K562 (cell line): ENCODE results near the gene FAM20C.

Experiments used
- GABPA ChIP-seq: fragments of 200-800 bp; sonication (Bioruptor generic); conservative IDR thresholded peaks from 2 replicates; pipeline ENCODE4 v1.6.1; 2016; ENCODE audit warnings: low read depth, missing genetic modification characterization, missing compliant biosample characterization
- MEF2A ChIP-seq: IDR thresholded peaks from 2 replicates; pipeline ENCODE4 v1.6.1; 2011; ENCODE audit warnings: low read depth, mild to moderate bottlenecking, low read length, moderate library complexity; ENCODE audit not compliant: control insufficient read depth

- TF ChIP-seq MEF2A (no peak), GABPA (tag) (no peak)
Measured at GRCh38 chr7:176786-177459, 15.4 kb upstream of the FAM20C start.
